K562 (cell line): Measurements from ENCODE around the gene ACOT13. TPM values are rescaled to one million over a fixed set of nuclear protein-coding genes. Genes with fewer than 3 reads are reported as not detected.

Experiments
- DPF2 ChIP-seq: fragments of 450-650 bp; IDR thresholded peaks from 2 replicates; pipeline ENCODE4 v1.6.1; 2016
- FOXA1 ChIP-seq: fragments of 450-650 bp; IDR thresholded peaks from 2 replicates; pipeline ENCODE4 v1.6.1; 2016; ENCODE audit warnings: mild to moderate bottlenecking, borderline replicate concordance
- FOXK1 ChIP-seq: sonication (generic); formaldehyde crosslinking; IDR thresholded peaks from 2 replicates; pipeline ENCODE4 v1.8.0; 2022; ENCODE audit warnings: missing genetic modification reagents, mild to moderate bottlenecking, borderline replicate concordance
- GABPB1 ChIP-seq: sonication (generic); formaldehyde crosslinking; IDR thresholded peaks from 2 replicates; pipeline ENCODE4 v1.8.0; 2022; ENCODE audit warnings: mild to moderate bottlenecking, missing genetic modification reagents
- GTF2E2 ChIP-seq: fragments of 200-800 bp; sonication (Bioruptor generic); IDR thresholded peaks from 2 replicates; pipeline ENCODE4 v1.6.1; 2016; ENCODE audit warnings: missing genetic modification characterization, missing compliant biosample characterization
- JUND ChIP-seq, 2 experiments: IDR thresholded peaks; 2 replicates in 1 of 2; 3 replicates in 1 of 2; pipeline ENCODE4 v1.6.1; 2011; ENCODE audit warnings: borderline replicate concordance in 2 of 2, low read depth in 2 of 2, low read length in 2 of 2, improper control_type of control experiment in 1 of 2, missing biosample characterization in 1 of 2, missing genetic modification characterization in 1 of 2, missing genetic modification reagents in 1 of 2
- MAFG ChIP-seq: fragments of 450-650 bp; conservative IDR thresholded peaks from 2 replicates; pipeline ENCODE4 v1.6.1; 2016; ENCODE audit warnings: missing genetic modification characterization, missing compliant biosample characterization
- MCM7 ChIP-seq, 2 experiments: fragments of 450-650 bp; IDR thresholded peaks; 2 replicates each; pipeline ENCODE4 v1.6.1; 2016 to 2018
- NFRKB ChIP-seq: fragments of 450-650 bp; IDR thresholded peaks from 2 replicates; pipeline ENCODE4 v1.6.1; 2016; ENCODE audit warnings: low read depth
- PURB ChIP-seq: sonication (generic); formaldehyde crosslinking; IDR thresholded peaks from 2 replicates; pipeline ENCODE4 v1.9.0; 2021; ENCODE audit warnings: low read depth, mild to moderate bottlenecking, missing genetic modification reagents
- SMARCA4 ChIP-seq: fragments of 450-650 bp; IDR thresholded peaks from 2 replicates; pipeline ENCODE4 v1.6.1; 2016
- TCF7 ChIP-seq: sonication (generic); IDR thresholded peaks from 2 replicates; pipeline ENCODE4 v1.6.1; 2016; ENCODE audit warnings: antibody characterized with exemption, borderline replicate concordance
- ZBTB43 ChIP-seq: sonication (generic); formaldehyde crosslinking; IDR thresholded peaks from 2 replicates; pipeline ENCODE4 v1.8.0; 2023; ENCODE audit warnings: mild to moderate bottlenecking, missing genetic modification reagents
- polyA plus RNA-seq, 8 experiments: library from polyadenylated mRNA; depleted of rRNA in 4 of 8; stranded (reverse) in 5 of 8; unstranded in 3 of 8; fragments of >200 nt; fragmentation: Nextera tagmentation in 2 of 8; fragmentation: Illumina TruSeq in 1 of 8; extraction: Ambion mirVana in 2 of 8; extraction: Trizol in 1 of 8; gene quantifications; 2 replicates each; pipeline versions ENCODE4 v1.2.1 to v1.2.3, GENCODE V29; 2011 to 2014; ENCODE audit warnings: inconsistent platforms in 1 of 8, missing spikeins in 1 of 8
- total RNA-seq, 7 experiments: library from RNA; depleted of rRNA in 6 of 7; stranded (reverse); fragments of >200 nt in 6 of 7; fragmentation: Illumina TruSeq in 2 of 7; extraction: Trizol in 2 of 7; gene quantifications; 2 replicates each; pipeline versions ENCODE4 v1.2.1 to v1.2.3, GENCODE V29; 2011 to 2021; ENCODE audit warnings: low replicate concordance in 1 of 7
- TF ChIP-seq, protein P1 (sequence below): fragments of 450-650 bp; IDR thresholded peaks from 2 replicates; pipeline ENCODE4 v1.6.1; 2017; ENCODE audit warnings: antibody characterized with exemption, mild to moderate bottlenecking
- TF ChIP-seq, protein P2 (sequence below), 2 experiments: fragments of 450-650 bp in 1 of 2; sonication (generic) in 1 of 2; formaldehyde crosslinking; conservative IDR thresholded peaks; 2 replicates each; pipeline versions ENCODE4 v1.4.0 to v1.8.1; 2020 to 2022; ENCODE audit warnings: mild to moderate bottlenecking in 1 of 2, missing genetic modification reagents in 1 of 2
- TF ChIP-seq, protein P3 (sequence below), 2 experiments: fragments of 200-800 bp in 1 of 2; sonication (Bioruptor generic) in 1 of 2; sonication (generic) in 1 of 2; formaldehyde crosslinking in 1 of 2; IDR thresholded peaks in 1 of 2; conservative IDR thresholded peaks in 1 of 2; 2 replicates each; pipeline versions ENCODE4 v1.5.0 to v1.6.1; 2016 to 2020; ENCODE audit warnings: missing compliant biosample characterization in 1 of 2, missing genetic modification characterization in 1 of 2, missing genetic modification reagents in 1 of 2
- TF ChIP-seq, protein P4 (sequence below): fragments of 450-650 bp; formaldehyde crosslinking; IDR thresholded peaks from 2 replicates; pipeline ENCODE4 v1.4.0; 2020; ENCODE audit warnings: mild to moderate bottlenecking, moderate library complexity

ACOT13 gene
- total and polyA plus RNA-seq, 9 of the 15 experiments (the other 6 are each of a cell fraction or from before 2014, with no cell fraction given), result 14.1 to 129 (median 65.7) TPM

GRCh38 chr6:24743265-24743943 is 76.5 kb downstream of the ACOT13 start (continued):
- TF ChIP-seq FOXK1 (CRISPR knock-in tag) (no peak), JUND (IDR thresholded peaks at IDR 0.05; ENCODE audit: borderline replicate concordance, low read depth, low read length) (peak; percentile 86), JUND (tag; IDR thresholded peaks at IDR 0.05; ENCODE audit: borderline replicate concordance, low read depth, low read length) (peak; percentile 90), GTF2E2 (tag) (peak; percentile 19; the same call in 1 of the 2 replicates), PURB (CRISPR knock-in tag) (no peak), SMARCA4 (peak; percentile 54; the same call in 1 of the 2 replicates), MAFG (tag) (peak; percentile 43), FOXA1 (no peak), GABPB1 (CRISPR knock-in tag) (peak; percentile 34; the same call in 1 of the 2 replicates), TCF7 (no peak), NFRKB (peak; percentile 42; the same call in 1 of the 2 replicates), ZBTB43 (CRISPR knock-in tag) (no peak), DPF2 (peak; percentile 63; the same call in 1 of the 2 replicates), MCM7 (IDR thresholded peaks at IDR 0.05) (no peak)
- TF ChIP-seq, protein P1, sequence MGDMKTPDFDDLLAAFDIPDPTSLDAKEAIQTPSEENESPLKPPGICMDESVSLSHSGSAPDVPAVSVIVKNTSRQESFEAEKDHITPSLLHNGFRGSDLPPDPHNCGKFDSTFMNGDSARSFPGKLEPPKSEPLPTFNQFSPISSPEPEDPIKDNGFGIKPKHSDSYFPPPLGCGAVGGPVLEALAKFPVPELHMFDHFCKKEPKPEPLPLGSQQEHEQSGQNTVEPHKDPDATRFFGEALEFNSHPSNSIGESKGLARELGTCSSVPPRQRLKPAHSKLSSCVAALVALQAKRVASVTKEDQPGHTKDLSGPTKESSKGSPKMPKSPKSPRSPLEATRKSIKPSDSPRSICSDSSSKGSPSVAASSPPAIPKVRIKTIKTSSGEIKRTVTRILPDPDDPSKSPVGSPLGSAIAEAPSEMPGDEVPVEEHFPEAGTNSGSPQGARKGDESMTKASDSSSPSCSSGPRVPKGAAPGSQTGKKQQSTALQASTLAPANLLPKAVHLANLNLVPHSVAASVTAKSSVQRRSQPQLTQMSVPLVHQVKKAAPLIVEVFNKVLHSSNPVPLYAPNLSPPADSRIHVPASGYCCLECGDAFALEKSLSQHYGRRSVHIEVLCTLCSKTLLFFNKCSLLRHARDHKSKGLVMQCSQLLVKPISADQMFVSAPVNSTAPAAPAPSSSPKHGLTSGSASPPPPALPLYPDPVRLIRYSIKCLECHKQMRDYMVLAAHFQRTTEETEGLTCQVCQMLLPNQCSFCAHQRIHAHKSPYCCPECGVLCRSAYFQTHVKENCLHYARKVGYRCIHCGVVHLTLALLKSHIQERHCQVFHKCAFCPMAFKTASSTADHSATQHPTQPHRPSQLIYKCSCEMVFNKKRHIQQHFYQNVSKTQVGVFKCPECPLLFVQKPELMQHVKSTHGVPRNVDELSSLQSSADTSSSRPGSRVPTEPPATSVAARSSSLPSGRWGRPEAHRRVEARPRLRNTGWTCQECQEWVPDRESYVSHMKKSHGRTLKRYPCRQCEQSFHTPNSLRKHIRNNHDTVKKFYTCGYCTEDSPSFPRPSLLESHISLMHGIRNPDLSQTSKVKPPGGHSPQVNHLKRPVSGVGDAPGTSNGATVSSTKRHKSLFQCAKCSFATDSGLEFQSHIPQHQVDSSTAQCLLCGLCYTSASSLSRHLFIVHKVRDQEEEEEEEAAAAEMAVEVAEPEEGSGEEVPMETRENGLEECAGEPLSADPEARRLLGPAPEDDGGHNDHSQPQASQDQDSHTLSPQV, result peak; percentile 65; the same call in 1 of the 2 replicates
- TF ChIP-seq, protein P2, sequence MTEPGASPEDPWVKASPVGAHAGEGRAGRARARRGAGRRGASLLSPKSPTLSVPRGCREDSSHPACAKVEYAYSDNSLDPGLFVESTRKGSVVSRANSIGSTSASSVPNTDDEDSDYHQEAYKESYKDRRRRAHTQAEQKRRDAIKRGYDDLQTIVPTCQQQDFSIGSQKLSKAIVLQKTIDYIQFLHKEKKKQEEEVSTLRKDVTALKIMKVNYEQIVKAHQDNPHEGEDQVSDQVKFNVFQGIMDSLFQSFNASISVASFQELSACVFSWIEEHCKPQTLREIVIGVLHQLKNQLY (CRISPR knock-in tag; conservative IDR thresholded peaks at IDR 0.05), result no peak
- TF ChIP-seq, protein P3, sequence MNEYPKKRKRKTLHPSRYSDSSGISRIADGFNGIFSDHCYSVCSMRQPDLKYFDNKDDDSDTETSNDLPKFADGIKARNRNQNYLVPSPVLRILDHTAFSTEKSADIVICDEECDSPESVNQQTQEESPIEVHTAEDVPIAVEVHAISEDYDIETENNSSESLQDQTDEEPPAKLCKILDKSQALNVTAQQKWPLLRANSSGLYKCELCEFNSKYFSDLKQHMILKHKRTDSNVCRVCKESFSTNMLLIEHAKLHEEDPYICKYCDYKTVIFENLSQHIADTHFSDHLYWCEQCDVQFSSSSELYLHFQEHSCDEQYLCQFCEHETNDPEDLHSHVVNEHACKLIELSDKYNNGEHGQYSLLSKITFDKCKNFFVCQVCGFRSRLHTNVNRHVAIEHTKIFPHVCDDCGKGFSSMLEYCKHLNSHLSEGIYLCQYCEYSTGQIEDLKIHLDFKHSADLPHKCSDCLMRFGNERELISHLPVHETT (CRISPR knock-in tag; conservative IDR thresholded peaks at IDR 0.05 in 1 of 2, IDR thresholded peaks at IDR 0.05 in 1 of 2), result peak in 1 of 2 experiments; percentile 83; a peak in 2 of 4 replicates
- TF ChIP-seq, protein P4, sequence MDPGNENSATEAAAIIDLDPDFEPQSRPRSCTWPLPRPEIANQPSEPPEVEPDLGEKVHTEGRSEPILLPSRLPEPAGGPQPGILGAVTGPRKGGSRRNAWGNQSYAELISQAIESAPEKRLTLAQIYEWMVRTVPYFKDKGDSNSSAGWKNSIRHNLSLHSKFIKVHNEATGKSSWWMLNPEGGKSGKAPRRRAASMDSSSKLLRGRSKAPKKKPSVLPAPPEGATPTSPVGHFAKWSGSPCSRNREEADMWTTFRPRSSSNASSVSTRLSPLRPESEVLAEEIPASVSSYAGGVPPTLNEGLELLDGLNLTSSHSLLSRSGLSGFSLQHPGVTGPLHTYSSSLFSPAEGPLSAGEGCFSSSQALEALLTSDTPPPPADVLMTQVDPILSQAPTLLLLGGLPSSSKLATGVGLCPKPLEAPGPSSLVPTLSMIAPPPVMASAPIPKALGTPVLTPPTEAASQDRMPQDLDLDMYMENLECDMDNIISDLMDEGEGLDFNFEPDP (CRISPR knock-in tag), result no peak
